B cell (primary cell): Measurements from ENCODE around the gene U2AF2. TPM values are rescaled to one million over a fixed set of nuclear protein-coding genes. Genes with fewer than 3 reads are reported as not detected.

Experiments
- ATAC-seq: fragments of 200-7000 bp; cut with Tn5 transposase; one replicate; pipeline ENCODE4 v1.10.0; 2021; ENCODE audit warnings: low read depth, mild to moderate bottlenecking, moderate number of reproducible peaks, moderate library complexity
- CTCF ChIA-PET: fragments of 350-600 bp; sonication (Branson Sonifier 250); formaldehyde crosslinking; loops from one replicate; lab custom pipeline; 2021; ENCODE audit warnings: antibody characterized with exemption, inconsistent platforms; lab: Charles Lee
- POLR2A ChIA-PET: fragments of 350-600 bp; sonication (Branson Sonifier 250); formaldehyde crosslinking; loops from one replicate; lab custom pipeline; 2021; ENCODE audit warnings: antibody characterized with exemption; lab: Charles Lee
- DNase-seq: peaks from one replicate; pipeline ENCODE4 v3.0.0; 2013
- H2AFZ ChIP-seq: 2 replicates; pipeline ENCODE4 v1.6.1; 2012; ENCODE audit warnings: mild to moderate bottlenecking, low read depth, low read length; ENCODE audit not compliant: insufficient read depth, poor library complexity, severe bottlenecking
- H3K27ac ChIP-seq, 2 donors: 1 replicate in 1 of 2; 2 replicates in 1 of 2; pipeline ENCODE4 v1.5.1; 2012 to 2013; ENCODE audit warnings: low read length in 2 of 2, mild to moderate bottlenecking in 2 of 2, moderate library complexity in 1 of 2
- H3K27me3 ChIP-seq, 4 experiments: fragments of 200-600 bp in 1 of 4; sonication (generic) in 1 of 4; replicated peaks in 1 of 4; 1 replicate in 2 of 4; 2 replicates in 2 of 4; pipeline versions ENCODE4 v1.6.1 to v1.7.0; 2013 to 2016; ENCODE audit warnings: low read length in 3 of 4, mild to moderate bottlenecking in 2 of 4, mixed read lengths in 1 of 4, moderate library complexity in 1 of 4; ENCODE audit not compliant: insufficient read depth in 4 of 4, control insufficient read depth in 3 of 4; ENCODE audit errors: control extremely low read depth in 1 of 4
- H3K36me3 ChIP-seq, 2 experiments: replicated peaks in 1 of 2; 1 replicate in 1 of 2; 2 replicates in 1 of 2; pipeline versions ENCODE4 v1.6.1 to v1.7.1; 2013; ENCODE audit warnings: low read length in 1 of 2; ENCODE audit not compliant: insufficient read depth in 2 of 2, control insufficient read depth in 1 of 2; ENCODE audit errors: control extremely low read depth in 1 of 2, extremely low read depth in 1 of 2
- H3K4me1 ChIP-seq, 2 donors: fragments of 200-600 bp in 1 of 2; sonication (generic) in 1 of 2; 1 replicate in 1 of 2; 2 replicates in 1 of 2; pipeline versions ENCODE4 v1.5.1 to v1.6.1; 2013 to 2017; ENCODE audit warnings: low read length in 2 of 2; ENCODE audit not compliant: control insufficient read depth in 2 of 2, insufficient read depth in 2 of 2
- H3K4me2 ChIP-seq: replicated peaks from 2 replicates; pipeline ENCODE3; 2012; ENCODE audit warnings: mild to moderate bottlenecking, low read depth, low read length; ENCODE audit not compliant: poor library complexity, severe bottlenecking
- H3K4me3 ChIP-seq, 5 experiments: fragments of 200-600 bp in 1 of 5; sonication (generic) in 1 of 5; 1 replicate in 3 of 5; 2 replicates in 2 of 5; pipeline versions ENCODE4 v1.5.1 to v1.7.0; 2011 to 2016; ENCODE audit warnings: low read length in 4 of 5, mild to moderate bottlenecking in 4 of 5, low read depth in 2 of 5, control low read depth in 1 of 5, moderate library complexity in 1 of 5; ENCODE audit not compliant: insufficient read depth in 1 of 5; ENCODE audit errors: control extremely low read depth in 1 of 5, extremely low read depth in 1 of 5
- H3K79me2 ChIP-seq: fragments of 200-600 bp; sonication (generic); one replicate; pipeline ENCODE4 v1.6.0; 2016; ENCODE audit warnings: low read length; ENCODE audit not compliant: control insufficient read depth, insufficient read depth
- H3K9ac ChIP-seq: fragments of 200-600 bp; sonication (generic); 2 replicates; pipeline ENCODE4 v1.6.1; 2017; ENCODE audit warnings: mild to moderate bottlenecking, low read length, moderate library complexity
- H3K9me3 ChIP-seq, 3 donors: one replicate each; pipeline versions ENCODE4 v1.6.1 to v1.7.1; 2013; ENCODE audit warnings: low read length in 2 of 3; ENCODE audit not compliant: control insufficient read depth in 2 of 3, insufficient read depth in 1 of 3; ENCODE audit errors: control extremely low read depth in 1 of 3
- H4K20me1 ChIP-seq: 2 replicates; pipeline ENCODE4 v1.6.0; 2012; ENCODE audit warnings: mild to moderate bottlenecking, low read length; ENCODE audit not compliant: insufficient read depth, control insufficient read depth, poor library complexity, severe bottlenecking
- H3K27ac Mint-ChIP-seq: one replicate; pipeline ENCODE4 v1.8.0; 2021; ENCODE audit warnings: mixed read lengths
- H3K27me3 Mint-ChIP-seq: one replicate; pipeline ENCODE4 v1.8.0; 2021; ENCODE audit warnings: mixed read lengths
- H3K4me1 Mint-ChIP-seq: one replicate; pipeline ENCODE4 v1.8.0; 2021; ENCODE audit warnings: mixed read lengths
- H3K4me3 Mint-ChIP-seq: one replicate; pipeline ENCODE4 v1.8.0; 2021; ENCODE audit warnings: mixed read lengths
- H3K9me3 Mint-ChIP-seq: one replicate; pipeline ENCODE4 v1.8.0; 2022; ENCODE audit warnings: mixed read lengths; ENCODE audit not compliant: insufficient read depth
- CTCF ChIP-seq: fragments of 200-600 bp; IDR thresholded peaks from one replicate; pipeline ENCODE4 v1.8.0; 2022; ENCODE audit warnings: antibody characterized with exemption, mild to moderate bottlenecking
- EZH2 ChIP-seq: IDR thresholded peaks from 2 replicates; pipeline ENCODE4 v1.6.1; 2012; ENCODE audit warnings: borderline replicate concordance, low read depth, mild to moderate bottlenecking, moderate library complexity, low read length; ENCODE audit not compliant: insufficient read depth, poor library complexity, severe bottlenecking
- WGBS: methylation state at CpG from one replicate; pipeline ENCODE4 v1.1.5; 2013; ENCODE audit warnings: missing lambda C conversion rate; ENCODE audit not compliant: insufficient coverage; 5-methylcytosine and 5-hydroxymethylcytosine counted together
- intact Hi-C: fragments of 100-400 bp; cut with micrococcal nuclease; formaldehyde crosslinking; loops from one replicate; pipeline ENCODE4 v1.10.0; 2022
- polyA plus RNA-seq: library from polyadenylated mRNA; depleted of rRNA; stranded (reverse); fragments of >200 nt; gene quantifications from 2 replicates; pipeline ENCODE4 v1.2.3, GENCODE V29; 2012
- total RNA-seq, 2 donors: library from RNA; stranded (reverse); fragments of 120-200 nt in 1 of 2; gene quantifications; 1 replicate in 1 of 2; 2 replicates in 1 of 2; pipeline versions ENCODE4 v1.2.3 to v1.2.4, GENCODE V29; 2013 to 2022

U2AF2 gene
- total and polyA plus RNA-seq, 2 donors (not counting 1 experiment from before 2014, with no cell fraction given): 275 to 300 TPM

GRCh38 chr19:55654323-55654867 lies 440 bp upstream of the U2AF2 start:
- no peaks in the 10 kb centered on the region for H3K9me3 ChIP-seq
- H4K20me1 ChIP-seq: peaks cover 40% of the 10 kb centered on the region
- no peaks in the 10 kb centered on the region for H3K27me3 ChIP-seq
- TF ChIP-seq CTCF (no peak), EZH2 (no peak)
- peaks cover 56% of the 10 kb centered on the region for H3K4me1 Mint-ChIP-seq
- ATAC-seq (peak; percentile 77), DNase-seq (no peak)
- peak overlapping the region; percentile 96 for H3K27ac Mint-ChIP-seq
- H3K9ac ChIP-seq: peak overlapping the region; percentile 93
- no peaks in the 10 kb centered on the region for H3K9me3 Mint-ChIP-seq
- H3K36me3 ChIP-seq: peaks cover 0 to 40% of the 10 kb centered on the region in 2 experiments
- H3K4me3 Mint-ChIP-seq: peak overlapping the region; percentile 93
- POLR2A ChIA-PET: interaction anchor here (0.6 to 1.7 kb wide), 23 partner anchors 9 to 1518 kb away, joined by 3 to 17 read pairs (median 4); partner anchors contain the start of genes EPN1, FIZ1, MBOAT7 and ZNF524
- peaks cover 40 to 51% of the 10 kb centered on the region in 2 donors for H3K4me1 ChIP-seq
- H3K4me2 ChIP-seq: peak overlapping the region; percentile 87
- peak overlapping the region; percentile 98 to 100 for H3K27ac ChIP-seq
- H2AFZ ChIP-seq: peak overlapping the region; percentile 85
- no peaks in the 10 kb centered on the region for H3K27me3 Mint-ChIP-seq
- peak overlapping the region; percentile 66 to 98 (median 92) for H3K4me3 ChIP-seq
- under 1% methylated on average over 47 of the region's 52 CpGs for WGBS
- peaks cover 47% of the 10 kb centered on the region for H3K79me2 ChIP-seq
- intact Hi-C loops: loop anchor here (1.0 kb wide), 4 partner anchors 11 to 395 kb away; partner anchors contain the start of genes EPN1, PPP6R1, ZNF581 and ZNF865
- CTCF ChIA-PET: interaction anchor here (0.6 to 3.9 kb wide), 14 partner anchors 10 to 401 kb away, joined by 3 to 87 read pairs (median 5); partner anchors contain the start of genes FIZ1, ZNF524, ZNF580 and ZNF581

GRCh38 chr19:55655648-55656040 lies 809 bp downstream of the U2AF2 start:
- H3K4me1 ChIP-seq: peaks cover 37 to 51% of the 10 kb centered on the region in 2 donors
- no peak for TF ChIP-seq CTCF
- TF ChIP-seq EZH2: no peak
- peak overlapping the region; percentile 62 for H2AFZ ChIP-seq
- peaks cover 53% of the 10 kb centered on the region for H4K20me1 ChIP-seq
- Mint-ChIP-seq H3K27ac (peak overlapping the region; percentile 96), H3K9me3 (no peaks in the 10 kb centered on the region), H3K27me3 (no peaks in the 10 kb centered on the region), H3K4me3 (peak overlapping the region; percentile 93), H3K4me1 (peaks cover 50% of the 10 kb centered on the region)
- ChIA-PET CTCF (interaction anchor here (1.0 to 2.3 kb wide), 3 partner anchors 21 to 154 kb away, joined by 4 to 15 read pairs (median 5); no protein-coding TSS in a partner anchor), POLR2A (no interaction called here)
- peak overlapping the region; percentile 93 for H3K9ac ChIP-seq
- DNase-seq (no peak), ATAC-seq (no peak)
- peak overlapping the region; percentile 66 to 98 (median 92) for H3K4me3 ChIP-seq
- H3K4me2 ChIP-seq: peak overlapping the region; percentile 87
- H3K27me3 ChIP-seq: no peaks in the 10 kb centered on the region
- peaks cover 59% of the 10 kb centered on the region for H3K79me2 ChIP-seq
- peaks cover 0 to 44% of the 10 kb centered on the region in 2 experiments for H3K36me3 ChIP-seq
- peak overlapping the region; percentile 98 to 100 for H3K27ac ChIP-seq
- 2% methylated on average over 17 of the region's 19 CpGs for WGBS
- H3K9me3 ChIP-seq: no peaks in the 10 kb centered on the region
- intact Hi-C loops: no loop called here
